HG02938 (cell line): ENCODE data around the gene MEGF6.

Experiments
- ATAC-seq: cut with Tn5 transposase; IDR thresholded peaks from one replicate; pipeline ENCODE4 v1.9.1; 2021; ENCODE audit warnings: mild to moderate bottlenecking, moderate library complexity; ENCODE audit not compliant: unreplicated experiment

The MEGF6 gene

DNA sequence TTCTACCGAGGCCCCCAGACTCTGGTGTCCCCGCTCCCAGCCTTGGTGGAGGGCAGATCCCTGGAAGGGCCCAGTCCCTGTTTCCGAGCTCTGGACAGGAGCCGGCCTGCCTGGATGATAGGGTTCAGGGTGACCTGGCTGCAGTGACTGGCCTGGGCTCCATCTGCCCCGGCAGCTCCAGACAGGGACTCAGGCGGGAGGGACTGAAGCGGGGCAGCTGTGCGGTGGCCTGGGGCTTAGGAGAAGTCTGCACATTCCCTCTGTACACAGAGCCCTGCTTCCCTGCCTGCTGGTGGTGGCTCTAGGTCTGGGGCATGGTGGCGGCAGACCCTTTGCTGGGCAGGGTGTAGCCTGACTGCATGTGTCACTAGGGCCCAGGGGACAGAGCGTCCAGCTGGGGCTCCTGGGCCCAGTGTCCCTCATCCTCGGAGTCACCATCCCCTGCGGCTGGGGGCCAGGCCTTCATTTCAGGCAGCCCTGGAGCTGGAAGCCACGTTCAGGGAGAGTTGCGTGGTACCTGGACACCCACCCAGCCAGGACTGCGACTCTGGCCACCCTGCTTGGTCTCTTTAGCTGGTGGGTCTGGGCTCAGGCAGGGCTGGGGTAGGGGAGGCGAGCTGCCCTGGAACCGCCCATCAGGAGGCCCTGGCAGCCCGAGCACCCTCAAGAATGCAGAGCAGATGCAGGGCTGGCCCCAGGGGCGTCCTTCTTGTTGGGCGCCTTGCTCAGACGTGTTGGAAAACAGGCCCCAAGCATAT lies 147.2 kb downstream of the MEGF6 start:
- ATAC-seq = no peak

DNA sequence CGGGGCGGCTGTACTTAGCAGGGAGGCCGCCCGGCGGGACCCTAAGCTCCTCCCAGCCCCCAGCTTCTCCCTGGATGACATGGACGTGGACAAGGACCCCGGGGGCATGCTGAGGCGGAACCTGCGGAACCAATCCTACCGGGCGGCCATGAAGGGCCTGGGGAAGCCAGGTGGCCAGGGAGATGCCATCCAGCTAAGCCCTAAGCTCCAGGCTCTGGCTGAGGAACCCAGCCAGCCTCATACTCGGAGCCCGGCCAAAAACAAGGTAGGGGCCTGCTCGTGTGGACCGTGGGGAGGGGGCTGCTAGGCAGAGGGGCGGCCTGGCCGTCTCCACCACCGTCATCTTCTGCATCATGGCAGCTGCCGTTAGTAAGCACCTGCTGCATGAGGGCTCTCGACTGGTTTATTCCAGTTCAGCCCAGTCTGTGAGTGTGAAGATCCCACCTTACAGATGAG lies 147.9 kb downstream of the MEGF6 start:
- no peak for ATAC-seq

- no peak for ATAC-seq
Measured at GRCh38 chr1:3463013-3463385, 148.3 kb downstream of the MEGF6 start.

DNA sequence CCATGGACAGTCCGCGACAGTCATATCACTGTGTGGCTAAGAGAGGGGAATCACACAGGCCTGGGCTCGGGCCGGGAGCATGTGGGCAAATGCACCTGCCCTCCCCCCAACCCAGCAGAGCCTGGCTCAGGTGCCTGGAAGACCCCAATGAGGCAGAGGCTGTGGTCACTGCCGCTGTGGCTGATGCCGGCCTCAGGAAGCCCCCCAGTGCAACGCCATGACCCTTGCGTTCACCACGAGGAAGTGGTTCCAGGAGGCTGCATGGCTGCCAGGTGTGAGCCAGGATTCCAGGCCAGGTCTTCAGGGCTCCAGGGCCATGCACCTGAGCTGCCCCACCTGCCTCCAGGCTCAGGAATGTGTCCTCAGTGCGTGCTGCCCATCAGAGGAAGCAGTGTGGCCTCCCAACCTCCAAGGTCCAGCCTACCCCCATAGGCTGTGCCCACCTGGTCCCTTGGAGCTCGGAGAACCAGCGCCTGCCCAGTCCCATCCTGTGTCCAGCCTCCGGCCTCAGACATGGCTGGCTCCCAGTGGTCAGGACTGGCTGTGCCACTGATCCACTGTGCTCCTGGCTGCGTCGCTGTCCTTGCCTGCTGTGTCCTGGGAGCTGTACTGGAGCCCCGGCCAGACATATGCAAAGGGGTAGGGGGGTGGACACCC lies 148.8 kb downstream of the MEGF6 start:
- no peak for ATAC-seq

- no peak for ATAC-seq
Measured at GRCh38 chr1:3461934-3462275, 149.4 kb downstream of the MEGF6 start.

DNA sequence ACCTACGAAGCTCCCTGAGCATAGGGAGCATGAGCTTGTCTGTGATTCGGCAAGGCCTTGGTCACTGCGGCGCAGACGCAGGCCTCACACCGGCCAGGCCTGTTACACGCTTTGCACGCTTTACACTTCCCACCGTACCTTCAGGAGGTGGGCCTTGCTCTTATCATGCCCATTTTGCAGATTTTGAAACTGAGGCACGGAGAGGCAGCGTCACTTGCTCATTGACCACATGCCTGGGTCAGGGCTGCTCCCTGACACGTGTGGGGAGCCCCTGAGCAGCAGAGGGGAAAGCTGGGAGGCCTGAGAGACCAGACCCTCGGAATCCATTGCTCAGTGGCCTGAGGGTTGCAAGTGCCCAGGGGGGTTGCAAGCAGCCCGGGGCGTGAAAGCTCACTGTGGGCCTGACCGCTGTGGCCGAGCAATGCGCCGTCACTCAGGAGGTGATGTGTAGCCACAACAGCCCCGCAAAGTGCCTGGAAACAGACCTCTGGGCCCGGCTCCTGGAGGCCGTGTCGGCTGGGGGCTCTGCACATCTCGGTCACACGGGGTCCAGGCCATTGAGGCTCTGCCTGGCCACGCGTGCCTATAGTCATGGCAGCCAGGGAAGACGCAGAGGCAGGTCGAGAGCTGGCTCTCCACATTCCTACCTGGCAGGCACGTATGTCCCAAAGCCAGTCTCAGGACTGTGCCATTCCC lies 149.9 kb downstream of the MEGF6 start:
- no peak for ATAC-seq

- ATAC-seq = no peak
Measured at GRCh38 chr1:3460672-3461131, 150.6 kb downstream of the MEGF6 start.

- no peak for ATAC-seq
Measured at GRCh38 chr1:3459940-3460671, 151.2 kb downstream of the MEGF6 start.

- ATAC-seq = no peak
Measured at GRCh38 chr1:3459051-3459908, 152.0 kb downstream of the MEGF6 start.

DNA sequence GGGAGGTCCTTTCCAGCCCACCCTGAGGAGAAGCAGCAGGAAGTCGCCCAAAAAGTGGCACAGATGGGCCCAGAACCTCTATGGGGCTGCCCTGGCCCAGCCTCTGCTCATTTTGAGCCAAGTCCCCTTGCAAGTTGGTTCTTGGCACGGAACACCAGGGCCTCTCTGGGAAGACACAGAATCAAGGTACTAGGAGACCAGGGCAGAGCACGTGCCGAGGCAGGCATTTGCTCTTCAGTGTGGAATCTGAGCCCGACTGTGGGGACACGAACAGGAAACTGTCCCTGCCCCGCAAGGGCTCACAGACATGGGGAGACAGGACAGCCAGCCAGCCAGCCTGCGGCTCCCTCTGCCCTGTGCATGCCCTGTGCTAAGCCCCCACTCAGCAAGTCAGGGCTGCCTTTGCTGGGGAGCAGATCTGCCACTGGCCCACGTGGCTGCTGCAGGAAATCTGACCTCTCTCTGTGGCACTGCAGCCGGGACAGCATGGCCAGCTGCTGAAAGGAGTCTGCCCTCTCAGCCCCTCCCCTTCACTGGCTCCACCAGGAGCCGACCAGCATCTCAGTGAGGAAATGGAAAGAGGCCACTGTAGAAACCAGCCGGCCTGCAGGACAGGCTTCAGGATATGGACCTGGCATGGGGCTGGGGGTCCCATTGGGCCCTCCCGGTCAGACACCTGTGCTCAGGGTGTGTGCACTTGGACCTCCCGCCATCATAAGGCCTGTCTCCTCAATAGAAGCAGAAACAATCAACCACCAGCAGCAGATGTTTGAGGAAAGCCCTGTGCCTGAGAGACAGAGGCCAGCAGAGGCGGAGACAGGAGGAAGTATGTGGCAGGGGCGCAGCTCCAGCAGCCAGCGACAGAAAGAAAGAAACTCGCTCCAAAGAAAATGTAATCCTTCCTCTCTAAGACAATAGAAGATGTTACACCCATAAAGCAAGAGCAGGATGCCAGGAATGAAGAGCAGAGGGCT lies 153.1 kb downstream of the MEGF6 start:
- ATAC-seq = no peak

- ATAC-seq = no peak
Measured at GRCh38 chr1:3456964-3457909, 154.1 kb downstream of the MEGF6 start.

DNA sequence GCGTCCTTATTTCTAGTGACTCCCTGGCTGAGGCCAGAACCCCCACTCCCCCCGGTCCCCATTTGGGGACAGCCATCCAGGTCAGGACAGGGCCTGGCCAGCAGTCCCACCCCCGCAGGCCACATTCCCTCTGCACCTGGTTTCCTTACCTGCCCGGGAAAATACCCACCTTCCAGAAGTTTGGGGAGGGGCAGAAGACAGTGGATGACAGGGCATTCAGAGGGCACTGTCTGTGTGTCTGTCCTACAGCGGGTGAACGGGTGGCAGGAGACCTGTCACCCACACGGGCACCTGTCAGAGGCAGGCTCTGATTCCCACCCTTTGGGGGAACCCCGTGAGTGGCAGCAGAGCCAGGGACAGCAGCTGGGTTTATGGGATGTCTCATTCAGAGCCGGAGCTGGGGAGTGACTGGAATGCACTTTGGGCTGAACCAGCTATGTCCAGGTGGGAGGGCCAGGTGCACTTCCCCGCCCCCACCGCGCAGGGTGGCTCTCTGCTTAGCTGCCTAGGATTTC lies 154.8 kb downstream of the MEGF6 start:
- no peak for ATAC-seq

GRCh38 chr1:3455670-3456448 lies 155.4 kb downstream of the MEGF6 start:
- ATAC-seq = no peak

- no peak for ATAC-seq
Measured at GRCh38 chr1:3454811-3455618, 156.3 kb downstream of the MEGF6 start.

- no peak for ATAC-seq
Measured at GRCh38 chr1:3453891-3454810, 157.2 kb downstream of the MEGF6 start, which contains the start of gene ARHGEF16. ARHGEF16 (plus strand) TSS chr1:3454665; CDS start chr1:3463085, 8,420 bp downstream.
